Activated T-helper 2 cell treated with anti-CD3 and anti-CD28 coated beads, Interferon-gamma antibody, Interleukin-2, Interleukin-4, amounts not matched to agents 10 μg/mL and 5 μg/mL and 100 μg/mL, durations not matched to agents 14 hours and 24 hours and 36 hours (primary cell): ENCODE results near the gene NUP50. TPM values are rescaled to one million over a fixed set of nuclear protein-coding genes. Genes with fewer than 3 reads are reported as not detected.

ENCODE experiments used
- DNase-seq: peaks from one replicate; pipeline ENCODE4 v3.0.0; 2021; ENCODE audit warnings: low spot score
- H3K27ac Mint-ChIP-seq: one replicate; pipeline ENCODE4 v1.8.0; 2021; ENCODE audit warnings: mixed read lengths
- H3K27me3 Mint-ChIP-seq: one replicate; pipeline ENCODE4 v1.8.0; 2021; ENCODE audit warnings: low read depth, mixed read lengths
- H3K36me3 Mint-ChIP-seq: one replicate; pipeline ENCODE4 v1.8.0; 2021; ENCODE audit warnings: low read depth, mixed read lengths
- H3K4me1 Mint-ChIP-seq: one replicate; pipeline ENCODE4 v1.8.0; 2021; ENCODE audit warnings: low read depth, mixed read lengths
- H3K4me3 Mint-ChIP-seq: one replicate; pipeline ENCODE4 v1.8.0; 2021; ENCODE audit warnings: low read depth, mild to moderate bottlenecking, moderate library complexity, mixed read lengths
- H3K9me3 Mint-ChIP-seq: one replicate; pipeline ENCODE4 v1.8.0; 2021; ENCODE audit warnings: mixed read lengths
- intact Hi-C: fragments of 100-400 bp; cut with micrococcal nuclease; formaldehyde crosslinking; loops from one replicate; pipeline ENCODE4 v1.15.1; 2023
- total RNA-seq: library from RNA; stranded (reverse); gene quantifications from 2 replicates; pipeline ENCODE4 v1.2.3, GENCODE V29; 2022

NUP50 gene
- total RNA-seq, 1 donor from 2014 or later, result 150 TPM

DNA sequence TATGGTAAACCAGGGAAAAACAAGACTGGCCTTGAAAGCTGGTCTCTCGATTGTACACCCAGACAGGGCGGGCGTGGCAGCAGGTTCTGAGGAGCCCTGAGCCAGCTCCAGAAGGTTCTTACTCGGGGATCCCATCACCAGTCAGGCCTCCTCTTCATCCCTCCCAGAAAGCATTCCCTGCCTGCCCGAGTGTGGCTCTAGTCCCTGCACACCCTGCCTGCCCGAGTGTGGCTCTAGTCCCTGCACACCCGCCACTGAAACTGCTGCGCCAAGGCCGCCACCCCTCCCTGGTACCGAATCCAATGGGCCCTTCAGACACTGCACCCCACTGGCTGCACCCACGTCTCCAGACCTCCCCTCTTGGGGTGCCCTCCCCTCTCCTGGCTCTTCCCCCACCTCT is 46.9 kb downstream of the NUP50 start:
- no peaks in the 10 kb centered on the region for H3K27me3 Mint-ChIP-seq
- intact Hi-C loops, result no loop called here
- H3K27ac Mint-ChIP-seq, result no peak overlapping the region
- H3K4me3 Mint-ChIP-seq, result no peak overlapping the region
- H3K9me3 Mint-ChIP-seq, result no peaks in the 10 kb centered on the region
- no peaks in the 10 kb centered on the region for H3K4me1 Mint-ChIP-seq
- no peak for DNase-seq
- no peaks in the 10 kb centered on the region for H3K36me3 Mint-ChIP-seq

DNA sequence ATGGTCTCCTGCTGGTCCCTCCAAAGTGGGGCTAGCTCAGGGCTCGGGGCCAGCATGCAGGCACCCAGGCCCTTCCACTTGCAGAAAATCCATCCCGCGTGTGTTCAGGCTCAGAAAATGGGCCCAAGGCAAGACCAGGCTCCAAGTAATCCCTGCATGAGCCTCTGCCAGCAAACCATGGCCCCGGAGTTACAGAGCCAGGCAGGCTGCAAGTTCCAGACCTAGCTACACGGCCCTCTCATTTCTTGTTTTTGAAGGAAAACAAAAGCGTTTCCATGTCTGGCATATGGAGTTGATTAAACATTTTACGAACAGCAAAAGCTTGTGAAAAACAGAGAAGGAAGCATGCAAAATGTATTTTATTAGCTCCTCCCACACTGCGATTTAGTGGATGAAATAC is 47.3 kb downstream of the NUP50 start:
- H3K36me3 Mint-ChIP-seq, result no peaks in the 10 kb centered on the region
- H3K4me3 Mint-ChIP-seq, result no peak overlapping the region
- intact Hi-C loops, result no loop called here
- H3K4me1 Mint-ChIP-seq, result no peaks in the 10 kb centered on the region
- DNase-seq, result no peak
- H3K27ac Mint-ChIP-seq, result no peak overlapping the region
- H3K9me3 Mint-ChIP-seq, result no peaks in the 10 kb centered on the region
- no peaks in the 10 kb centered on the region for H3K27me3 Mint-ChIP-seq

- H3K27ac Mint-ChIP-seq, result no peak overlapping the region
- intact Hi-C loops, result no loop called here
- H3K27me3 Mint-ChIP-seq, result no peaks in the 10 kb centered on the region
- H3K4me1 Mint-ChIP-seq, result no peaks in the 10 kb centered on the region
- no peak overlapping the region for H3K4me3 Mint-ChIP-seq
- no peaks in the 10 kb centered on the region for H3K9me3 Mint-ChIP-seq
- H3K36me3 Mint-ChIP-seq, result no peaks in the 10 kb centered on the region
- no peak for DNase-seq
Measured at GRCh38 chr22:45211435-45211834, 47.7 kb downstream of the NUP50 start.

DNA sequence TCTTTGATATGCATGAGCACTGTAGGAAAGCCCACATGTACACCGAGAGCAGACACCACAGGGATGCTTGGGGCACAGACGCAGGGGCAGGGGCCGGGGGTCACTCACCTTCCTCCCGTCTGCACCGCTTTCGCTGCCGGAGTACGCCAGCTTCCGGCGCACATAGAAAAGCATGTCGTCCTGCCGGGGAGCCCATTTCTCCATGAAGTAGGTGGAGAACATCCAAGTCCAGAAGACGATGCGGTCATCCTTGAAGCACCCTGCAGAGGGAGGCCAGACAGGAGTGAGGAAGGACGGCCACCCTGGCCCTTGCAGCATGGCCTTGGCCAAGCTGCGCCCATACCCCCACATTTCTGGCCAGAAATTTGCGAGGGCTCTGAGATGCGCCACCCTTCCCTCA is 48.1 kb downstream of the NUP50 start:
- no peaks in the 10 kb centered on the region for H3K36me3 Mint-ChIP-seq
- no peaks in the 10 kb centered on the region for H3K27me3 Mint-ChIP-seq
- H3K4me1 Mint-ChIP-seq, result no peaks in the 10 kb centered on the region
- no peak overlapping the region for H3K4me3 Mint-ChIP-seq
- intact Hi-C loops, result no loop called here
- H3K9me3 Mint-ChIP-seq, result no peaks in the 10 kb centered on the region
- no peak overlapping the region for H3K27ac Mint-ChIP-seq
- no peak for DNase-seq

DNA sequence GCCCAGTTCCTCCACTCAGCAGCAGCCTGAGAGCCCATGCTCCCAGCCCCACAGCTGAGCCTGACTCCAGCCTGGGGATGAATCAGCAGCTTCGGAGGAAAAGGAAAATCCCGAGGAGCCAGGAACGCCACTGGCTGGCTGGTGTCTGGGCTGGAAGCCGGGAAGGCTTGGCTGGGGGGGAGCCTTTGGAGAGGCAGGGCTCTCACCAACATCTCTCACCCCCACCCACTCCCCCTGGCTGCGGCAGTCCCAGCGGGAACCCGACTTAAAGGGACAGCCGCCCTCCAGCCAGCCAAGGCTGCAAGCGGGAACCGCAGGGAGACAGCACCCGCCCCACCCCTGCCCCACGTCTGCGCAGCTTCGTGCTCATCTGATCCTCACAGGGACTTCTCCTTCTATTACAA is 48.6 kb downstream of the NUP50 start:
- intact Hi-C loops, result no loop called here
- Mint-ChIP-seq H3K4me1 (no peaks in the 10 kb centered on the region), H3K4me3 (no peak overlapping the region), H3K36me3 (no peaks in the 10 kb centered on the region), H3K27ac (no peak overlapping the region), H3K27me3 (no peaks in the 10 kb centered on the region), H3K9me3 (no peaks in the 10 kb centered on the region)
- no peak for DNase-seq

GRCh38 chr22:45212992-45213751 is 49.4 kb downstream of the NUP50 start:
- H3K27ac Mint-ChIP-seq, result no peak overlapping the region
- H3K9me3 Mint-ChIP-seq, result no peaks in the 10 kb centered on the region
- H3K4me3 Mint-ChIP-seq, result no peak overlapping the region
- no peak for DNase-seq
- H3K4me1 Mint-ChIP-seq, result no peaks in the 10 kb centered on the region
- no peaks in the 10 kb centered on the region for H3K36me3 Mint-ChIP-seq
- H3K27me3 Mint-ChIP-seq, result no peaks in the 10 kb centered on the region
- intact Hi-C loops, result no loop called here

GRCh38 chr22:45216133-45217003 is 52.6 kb downstream of the NUP50 start:
- no peak overlapping the region for H3K4me3 Mint-ChIP-seq
- intact Hi-C loops, result no loop called here
- no peak overlapping the region for H3K27ac Mint-ChIP-seq
- H3K4me1 Mint-ChIP-seq, result peaks cover 8% of the 10 kb centered on the region
- H3K9me3 Mint-ChIP-seq, result no peaks in the 10 kb centered on the region
- no peak for DNase-seq
- H3K27me3 Mint-ChIP-seq, result no peaks in the 10 kb centered on the region
- no peaks in the 10 kb centered on the region for H3K36me3 Mint-ChIP-seq

- Mint-ChIP-seq H3K9me3 (no peaks in the 10 kb centered on the region), H3K4me3 (no peak overlapping the region), H3K36me3 (no peaks in the 10 kb centered on the region), H3K27ac (no peak overlapping the region), H3K27me3 (no peaks in the 10 kb centered on the region), H3K4me1 (peaks cover 8% of the 10 kb centered on the region)
- intact Hi-C loops, result no loop called here
- DNase-seq, result no peak
Measured at GRCh38 chr22:45217345-45217744, 53.6 kb downstream of the NUP50 start.

- H3K36me3 Mint-ChIP-seq, result no peaks in the 10 kb centered on the region
- H3K4me3 Mint-ChIP-seq, result no peak overlapping the region
- H3K4me1 Mint-ChIP-seq, result peaks cover 11% of the 10 kb centered on the region
- DNase-seq, result no peak
- H3K9me3 Mint-ChIP-seq, result no peaks in the 10 kb centered on the region
- intact Hi-C loops, result no loop called here
- no peak overlapping the region for H3K27ac Mint-ChIP-seq
- no peaks in the 10 kb centered on the region for H3K27me3 Mint-ChIP-seq
Measured at GRCh38 chr22:45217806-45218205, 54.1 kb downstream of the NUP50 start.

GRCh38 chr22:45218976-45219375 is 55.3 kb downstream of the NUP50 start:
- Mint-ChIP-seq H3K4me3 (no peak overlapping the region), H3K9me3 (no peaks in the 10 kb centered on the region), H3K4me1 (peaks cover 14% of the 10 kb centered on the region), H3K36me3 (no peaks in the 10 kb centered on the region), H3K27me3 (no peaks in the 10 kb centered on the region), H3K27ac (no peak overlapping the region)
- intact Hi-C loops, result no loop called here
- DNase-seq, result no peak

DNA sequence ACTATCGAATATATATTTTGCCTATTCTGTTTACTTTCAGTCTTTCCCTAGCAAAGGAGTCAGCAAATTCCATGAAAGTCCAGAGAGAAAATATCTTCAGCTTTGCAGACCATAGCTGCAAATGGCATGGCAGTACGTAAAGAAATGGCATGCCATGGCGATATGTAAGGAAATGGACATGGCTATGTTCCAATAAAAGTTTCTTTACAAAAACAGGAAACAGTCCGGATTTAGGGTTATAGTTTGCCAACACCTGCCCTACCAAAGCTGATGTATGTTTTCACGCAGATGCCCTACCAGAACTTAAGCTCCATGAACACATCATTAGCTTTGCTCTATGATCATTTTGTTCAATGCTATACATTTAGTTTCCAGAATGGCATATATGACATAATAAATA is 57.5 kb downstream of the NUP50 start:
- Mint-ChIP-seq H3K36me3 (no peaks in the 10 kb centered on the region), H3K27me3 (no peaks in the 10 kb centered on the region), H3K4me1 (peaks cover 14% of the 10 kb centered on the region), H3K4me3 (no peak overlapping the region), H3K9me3 (no peaks in the 10 kb centered on the region), H3K27ac (no peak overlapping the region)
- DNase-seq, result no peak
- intact Hi-C loops, result no loop called here

DNA sequence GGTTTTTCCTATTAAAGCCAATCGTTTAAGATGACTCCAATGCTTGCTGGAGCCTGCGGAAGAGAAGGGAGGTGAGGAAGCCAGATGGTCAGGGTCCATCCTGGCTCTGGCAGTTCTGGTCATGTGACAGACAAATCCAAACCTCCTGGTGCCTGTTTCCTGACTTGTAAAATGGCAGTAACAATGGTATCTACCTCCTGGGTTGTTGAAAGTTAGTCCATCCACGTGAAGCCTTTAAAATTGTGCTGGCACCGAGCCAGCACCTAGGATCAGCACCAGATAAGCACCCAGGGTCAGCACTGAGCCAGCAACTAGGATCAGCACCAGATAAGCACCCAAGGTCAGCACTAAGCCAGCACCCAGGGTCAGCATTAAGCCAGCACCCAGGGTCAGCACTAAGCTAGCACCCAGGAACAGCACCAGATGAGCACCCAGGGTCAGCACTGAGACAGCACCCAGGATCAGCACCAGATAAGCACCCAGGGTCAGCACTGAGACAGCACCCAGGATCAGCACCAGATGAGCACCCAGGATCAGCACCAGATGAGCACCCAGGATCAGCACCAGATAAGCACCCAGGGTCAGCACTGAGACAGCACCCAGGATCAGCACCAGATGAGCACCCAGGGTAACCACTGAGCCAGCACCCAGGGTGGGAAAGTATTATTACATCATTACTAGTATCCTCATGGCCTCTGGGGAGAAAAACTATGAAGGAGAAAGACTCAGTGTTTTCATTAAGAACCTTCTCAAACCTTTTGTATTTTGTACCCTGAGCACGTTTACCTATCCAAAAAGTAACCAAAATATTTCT is 59.8 kb downstream of the NUP50 start:
- no peaks in the 10 kb centered on the region for H3K27me3 Mint-ChIP-seq
- no peak for DNase-seq
- no peak overlapping the region for H3K27ac Mint-ChIP-seq
- H3K9me3 Mint-ChIP-seq, result no peaks in the 10 kb centered on the region
- H3K4me3 Mint-ChIP-seq, result no peak overlapping the region
- no peaks in the 10 kb centered on the region for H3K36me3 Mint-ChIP-seq
- intact Hi-C loops, result no loop called here
- peaks cover 21% of the 10 kb centered on the region for H3K4me1 Mint-ChIP-seq

GRCh38 chr22:45224331-45224730 is 60.6 kb downstream of the NUP50 start:
- Mint-ChIP-seq H3K4me1 (peaks cover 14% of the 10 kb centered on the region), H3K36me3 (no peaks in the 10 kb centered on the region), H3K4me3 (no peak overlapping the region), H3K27ac (no peak overlapping the region), H3K9me3 (no peaks in the 10 kb centered on the region), H3K27me3 (no peaks in the 10 kb centered on the region)
- intact Hi-C loops, result no loop called here
- DNase-seq, result no peak
